GM18502 (cell line): Measurements from ENCODE around the gene SNPH.

ENCODE experiments used
- ATAC-seq: cut with Tn5 transposase; IDR thresholded peaks from one replicate; pipeline ENCODE4 v1.9.1; 2021; ENCODE audit warnings: mild to moderate bottlenecking; ENCODE audit not compliant: unreplicated experiment, poor library complexity

SNPH gene

GRCh38 chr20:1263853-1264252, 2.2 kb upstream of the SNPH start:
- no peak for ATAC-seq

GRCh38 chr20:1264727-1265126, 1.4 kb upstream of the SNPH start:
- ATAC-seq, result no peak

DNA sequence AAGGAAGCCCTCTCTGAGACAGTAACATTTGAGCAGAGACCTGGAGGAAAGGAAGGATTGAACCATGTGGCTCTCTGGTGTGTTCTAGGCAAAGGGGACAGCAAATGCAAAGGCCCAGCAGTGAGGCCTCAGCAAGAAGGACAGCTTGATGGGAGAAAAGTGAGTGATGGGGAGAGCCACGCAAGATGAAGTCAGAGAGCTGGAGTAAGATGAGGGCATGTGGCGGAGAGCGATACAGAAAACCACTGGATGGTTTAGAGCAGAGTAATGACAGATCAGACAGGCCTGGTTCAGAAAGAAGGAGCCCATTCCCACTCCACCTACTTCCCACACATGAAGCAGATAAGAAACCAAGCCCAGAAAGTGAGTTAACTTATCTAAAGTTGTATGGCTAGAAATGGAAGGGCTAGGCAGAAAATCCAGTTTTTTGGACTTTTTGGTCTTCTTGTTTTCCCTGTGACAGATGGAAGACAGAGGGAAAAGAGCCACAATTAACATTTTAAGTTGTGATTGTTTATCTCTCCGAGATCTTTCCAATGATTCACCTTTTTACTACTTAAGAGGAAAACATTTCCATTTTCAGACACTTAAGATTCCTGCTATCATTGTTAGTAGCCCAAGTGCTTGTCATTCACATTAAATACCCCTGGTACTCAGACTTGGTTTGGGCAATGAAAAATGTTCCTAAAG, 723 bp upstream of the SNPH start:
- no peak for ATAC-seq

DNA sequence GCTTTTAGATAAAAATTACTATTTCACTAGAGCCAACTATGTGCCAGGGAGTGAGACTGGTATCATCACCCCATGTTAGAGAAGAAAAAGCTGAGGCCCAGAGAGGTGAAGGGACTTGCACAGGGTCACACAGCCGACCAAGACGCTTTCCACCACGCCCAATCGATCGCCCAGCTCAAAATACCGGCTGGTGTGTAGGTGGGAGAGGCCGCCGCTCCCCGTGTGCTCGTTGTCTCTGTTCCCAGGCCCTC, 253 bp upstream of the SNPH start:
- ATAC-seq, result no peak

GRCh38 chr20:1267161-1267560, 1.1 kb downstream of the SNPH start:
- ATAC-seq, result no peak

- ATAC-seq, result no peak
Measured at GRCh38 chr20:1267809-1268374, 1.8 kb downstream of the SNPH start.

DNA sequence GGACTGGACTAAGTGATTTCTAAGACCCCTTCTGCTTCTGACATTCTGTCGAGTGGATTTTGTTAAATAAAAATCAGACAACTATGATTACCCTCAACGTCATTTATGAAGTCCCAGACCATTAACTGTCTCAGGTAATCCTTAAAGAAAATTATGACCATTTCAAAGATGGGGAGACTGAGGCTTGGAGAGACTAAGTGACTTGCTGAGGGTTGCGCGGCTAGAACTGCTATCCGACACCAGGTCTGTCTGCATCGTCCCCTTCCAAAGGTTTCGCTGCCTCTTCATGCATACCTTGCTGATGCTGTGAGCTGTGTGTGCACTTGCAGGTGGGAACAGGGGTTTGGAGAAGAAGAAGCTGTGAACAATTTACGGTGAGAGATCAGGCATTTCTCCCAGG, 3.1 kb downstream of the SNPH start:
- ATAC-seq, result no peak

DNA sequence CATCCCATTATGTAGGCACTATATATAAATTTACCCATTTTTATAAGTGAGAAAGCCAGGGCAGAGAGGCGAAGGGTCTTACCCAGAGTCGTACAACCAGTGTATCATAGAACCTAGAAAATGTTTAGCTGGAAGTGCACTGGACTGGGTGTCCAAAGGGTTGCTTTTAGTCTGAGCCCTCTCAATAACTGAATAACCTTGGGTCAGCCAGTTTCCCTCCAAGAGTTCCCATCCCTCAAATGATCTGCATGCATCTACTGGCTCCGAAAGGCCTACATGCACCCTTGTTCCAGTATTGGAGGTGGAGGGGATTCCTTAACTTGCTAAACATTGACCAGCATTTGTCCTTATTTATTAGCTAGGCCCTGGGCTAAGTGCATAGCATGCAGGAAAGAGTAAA, 3.8 kb downstream of the SNPH start:
- no peak for ATAC-seq

- no peak for ATAC-seq
Measured at GRCh38 chr20:1272368-1273100, 6.4 kb downstream of the SNPH start.

DNA sequence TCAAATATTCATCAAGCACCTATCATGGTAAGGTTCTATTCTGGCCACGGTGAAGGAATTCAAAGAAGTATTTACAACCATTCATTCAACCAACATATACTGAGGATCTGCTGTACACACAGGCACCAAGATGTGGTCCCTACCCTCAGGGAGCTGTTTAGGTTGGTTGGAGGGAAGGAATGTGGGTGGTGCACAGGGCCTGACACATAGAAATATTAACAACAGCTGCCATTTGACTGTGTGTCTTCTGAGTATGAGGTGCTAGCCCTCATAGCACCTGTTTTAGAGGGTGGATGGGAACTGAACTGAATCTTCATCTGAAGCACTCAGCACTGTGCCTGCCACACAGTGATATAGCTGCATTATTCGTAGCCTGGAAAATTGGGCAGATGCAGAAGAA, 7.3 kb downstream of the SNPH start:
- ATAC-seq, result no peak

DNA sequence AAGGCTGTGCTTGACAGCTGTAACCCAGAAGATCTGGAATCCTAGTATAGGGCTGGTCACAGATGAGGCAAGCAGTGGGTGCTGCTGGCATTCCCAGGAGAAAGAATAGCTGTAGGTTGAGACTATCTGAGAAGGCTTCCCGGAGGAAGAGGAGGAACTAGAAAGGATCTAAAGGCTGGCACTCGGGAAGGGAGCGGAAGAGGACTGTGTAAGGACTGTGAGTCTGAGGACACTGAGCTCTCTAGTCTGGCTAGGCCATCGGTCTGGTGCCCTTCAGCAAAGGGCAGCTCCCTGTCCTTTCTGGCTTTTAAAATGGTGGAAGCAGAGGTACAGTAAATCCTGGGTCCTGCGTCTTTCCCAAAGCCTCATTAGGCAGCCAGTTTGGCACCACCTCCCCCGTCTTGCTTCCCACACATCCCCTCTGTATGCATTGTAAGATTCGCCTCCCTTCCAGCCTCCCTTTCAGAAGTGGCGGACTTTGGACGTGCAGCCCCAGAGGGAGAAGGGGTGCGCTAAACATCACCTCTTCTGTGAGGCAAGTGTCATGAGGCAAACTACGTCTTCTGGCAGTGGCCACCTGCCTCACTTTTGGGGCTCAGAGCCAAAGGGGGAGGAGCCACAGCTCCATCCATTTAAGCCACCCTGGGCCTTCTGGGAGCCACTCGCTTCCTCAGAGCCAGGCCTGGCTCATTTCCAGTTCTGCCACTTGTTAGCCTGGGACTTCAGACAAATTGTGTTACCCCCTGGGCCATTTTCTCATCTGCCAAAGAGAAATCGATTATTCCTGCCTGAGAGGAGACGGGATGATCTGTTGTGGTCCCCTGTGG, 8.6 kb downstream of the SNPH start:
- no peak for ATAC-seq

DNA sequence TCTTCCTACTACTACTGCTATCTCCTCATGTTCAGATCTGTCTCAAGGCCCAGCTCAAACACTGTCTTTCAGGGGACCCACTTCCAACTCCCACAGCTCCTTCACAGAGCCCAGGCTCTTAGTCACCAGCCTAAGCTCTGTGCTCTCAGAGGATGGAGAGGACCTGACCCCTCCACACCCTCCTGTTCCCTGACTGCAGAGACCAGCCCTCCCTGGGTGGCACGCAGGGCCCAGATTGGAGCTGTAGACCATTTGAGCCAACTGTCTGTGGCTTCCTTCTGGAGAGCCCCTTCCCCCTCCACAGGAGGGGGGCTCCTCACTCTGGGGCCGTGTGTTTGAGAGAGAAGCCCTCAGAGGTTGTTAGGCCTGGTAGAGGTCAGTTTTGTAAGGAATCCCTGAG, 9.8 kb downstream of the SNPH start:
- no peak for ATAC-seq

DNA sequence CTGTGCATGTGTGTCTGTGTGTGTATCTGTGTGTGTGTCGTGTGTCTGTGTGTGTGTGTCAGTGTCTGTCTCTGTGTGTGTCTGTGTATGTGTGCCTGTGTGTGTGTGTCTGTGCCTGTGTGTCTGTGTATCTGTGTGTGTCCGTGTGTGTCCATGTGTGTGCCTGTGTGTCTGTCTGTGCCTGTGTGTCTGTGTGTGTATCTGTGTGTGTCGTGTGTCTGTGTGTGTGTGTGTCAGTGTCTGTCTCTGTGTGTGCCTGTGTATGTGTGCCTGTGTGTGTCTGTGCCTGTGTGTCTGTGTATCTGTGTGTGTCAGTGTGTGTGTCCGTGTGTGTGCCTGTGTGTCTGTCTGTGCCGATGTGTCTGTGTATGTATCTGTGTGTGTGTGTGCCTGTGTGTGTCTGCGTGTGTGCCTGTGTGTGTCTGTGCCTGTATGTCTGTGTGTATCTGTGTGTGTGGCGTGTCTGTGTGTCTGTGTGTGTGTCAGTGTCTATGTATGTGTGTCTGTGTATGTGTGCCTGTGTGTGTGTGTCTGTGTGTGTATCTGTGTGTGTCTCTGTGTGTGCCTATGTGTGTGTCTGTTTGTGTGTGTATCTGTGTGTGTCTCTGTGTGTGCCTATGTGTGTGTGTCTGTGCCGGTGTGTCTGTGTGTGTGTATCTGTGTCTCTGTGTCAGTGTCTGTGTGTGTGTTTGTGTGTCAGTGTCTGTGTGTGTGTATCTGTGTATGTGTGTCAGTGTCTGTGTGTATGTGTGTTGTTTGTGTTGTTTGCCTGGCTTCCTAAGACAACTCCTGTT, 11.6 kb downstream of the SNPH start:
- ATAC-seq, result no peak

DNA sequence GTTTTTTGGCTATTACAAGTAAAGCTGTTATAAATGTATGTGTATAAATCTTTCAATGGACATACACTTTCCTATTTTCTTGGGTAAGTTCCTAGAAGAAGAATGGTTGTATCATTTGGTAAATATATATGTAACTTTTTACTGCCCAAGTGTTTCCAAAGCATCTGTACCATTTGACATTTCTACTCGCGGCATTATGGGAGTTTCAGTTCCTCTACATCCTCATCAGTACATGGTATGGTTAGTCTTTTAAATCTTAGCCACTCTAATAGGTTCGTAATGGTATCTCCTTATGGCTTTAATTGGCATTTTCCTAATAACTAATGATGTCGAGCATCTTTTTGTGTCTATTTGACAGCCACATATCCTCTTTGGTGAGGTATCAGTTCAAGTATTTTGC, 12.9 kb downstream of the SNPH start:
- no peak for ATAC-seq

DNA sequence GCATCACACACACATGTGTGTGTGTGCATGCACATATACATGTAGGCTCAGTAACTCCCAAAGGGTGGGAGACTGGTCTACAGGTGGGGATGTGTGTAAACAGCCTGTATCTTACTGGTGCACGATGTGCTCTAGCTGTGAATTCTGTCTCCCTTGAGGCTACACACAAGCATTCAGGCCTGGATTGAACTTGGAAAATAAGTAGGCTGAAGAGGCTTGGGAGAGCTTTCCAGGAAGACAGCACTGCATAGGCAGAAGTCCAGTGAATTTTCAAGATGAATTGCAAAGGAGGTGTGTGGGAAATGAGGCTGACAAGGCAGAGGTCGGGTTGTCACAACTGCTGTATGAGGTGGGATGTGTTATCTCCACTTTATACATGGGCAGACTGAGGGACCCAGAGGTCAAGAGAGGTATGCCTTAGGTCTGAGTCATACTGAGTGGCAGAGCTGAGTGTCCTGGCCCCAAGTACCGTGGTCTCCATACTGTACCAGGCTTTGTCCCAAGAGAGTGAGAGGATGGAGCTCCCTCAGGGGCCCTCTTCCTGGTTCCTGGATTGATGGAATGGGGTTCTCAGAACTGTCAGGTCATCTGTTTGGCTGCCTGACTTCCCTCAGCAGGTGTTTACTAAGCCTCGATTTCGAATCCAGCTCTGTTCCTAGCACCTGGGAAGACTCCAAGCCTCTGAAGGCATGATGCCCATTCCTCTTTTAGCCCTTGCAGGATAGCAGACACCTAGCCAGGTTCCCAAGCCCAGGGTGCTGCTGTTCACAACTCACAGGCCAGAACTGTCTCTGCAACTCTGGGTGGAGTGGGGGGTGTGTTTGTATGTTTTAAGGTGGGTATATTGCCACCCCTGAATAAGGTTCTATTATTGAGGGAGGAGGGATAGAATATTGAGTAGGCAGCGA, 14.4 kb downstream of the SNPH start:
- no peak for ATAC-seq

DNA sequence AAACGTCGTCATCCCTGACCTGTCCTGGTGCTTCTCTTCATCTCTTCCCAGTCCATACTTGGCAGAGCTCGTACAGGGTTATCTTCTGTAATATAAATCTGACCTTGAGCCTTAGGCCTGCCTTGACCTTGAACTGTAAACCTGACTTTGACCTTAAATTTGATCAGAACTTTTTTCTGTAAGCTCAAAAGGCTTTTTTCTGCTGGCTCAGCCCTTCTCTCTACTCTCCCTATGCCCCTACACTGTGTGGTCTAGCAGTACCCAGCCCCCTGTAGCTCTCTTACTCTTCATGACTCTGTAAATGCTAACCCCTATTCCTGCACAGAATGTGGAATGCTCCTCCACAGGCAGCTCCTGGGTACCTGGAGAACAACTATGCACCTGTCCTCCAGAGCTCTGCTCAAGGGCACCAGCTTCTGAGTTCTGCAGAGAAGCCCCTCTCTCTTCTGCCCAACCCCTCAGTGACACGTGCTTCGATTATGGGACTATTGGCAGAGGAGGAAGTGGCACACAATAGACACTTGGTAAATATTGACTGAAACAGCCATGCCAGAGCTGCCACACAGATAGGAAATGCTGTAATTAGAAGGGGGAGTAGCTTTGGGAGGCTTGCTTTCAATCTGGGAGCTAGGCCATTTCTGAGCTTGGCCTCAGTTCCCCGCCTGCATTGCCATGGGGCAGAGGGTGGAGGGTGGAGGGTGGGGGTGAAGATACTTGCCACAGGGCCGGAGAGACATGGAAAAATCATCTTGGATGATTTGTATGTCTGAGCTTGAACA, 15.4 kb downstream of the SNPH start:
- no peak for ATAC-seq

GRCh38 chr20:1282966-1283365, 16.9 kb downstream of the SNPH start:
- ATAC-seq, result no peak
